K562 (cell line): ENCODE measurements around the gene ALG1L2. TPM values are rescaled to one million over a fixed set of nuclear protein-coding genes. Genes with fewer than 3 reads are reported as not detected.

Experiments
- GATA2 ChIP-seq: sonication (generic); formaldehyde crosslinking; IDR thresholded peaks from 2 replicates; pipeline ENCODE4 v1.4.0; 2020; ENCODE audit warnings: mild to moderate bottlenecking, missing genetic modification reagents
- GATAD2B ChIP-seq: fragments of 450-650 bp; IDR thresholded peaks from 2 replicates; pipeline ENCODE4 v1.6.1; 2017; ENCODE audit warnings: mild to moderate bottlenecking, borderline replicate concordance
- PHTF2 ChIP-seq: fragments of 250-450 bp; sonication (Bioruptor Pico); IDR thresholded peaks from 2 replicates; pipeline ENCODE4 v1.5.0; 2021; ENCODE audit warnings: mild to moderate bottlenecking
- TBL1XR1 ChIP-seq, 2 experiments: IDR thresholded peaks; 2 replicates each; pipeline ENCODE4 v1.6.1; 2012; ENCODE audit warnings: improper control_type of control experiment in 2 of 2, low read length in 2 of 2, mild to moderate bottlenecking in 1 of 2
- ZNF318 ChIP-seq, 2 experiments: fragments of 450-650 bp; IDR thresholded peaks; 2 replicates each; pipeline ENCODE4 v1.6.1; 2016; ENCODE audit warnings: mild to moderate bottlenecking in 2 of 2, borderline replicate concordance in 1 of 2, low read depth in 1 of 2, moderate library complexity in 1 of 2
- polyA plus RNA-seq, 8 experiments: library from polyadenylated mRNA; depleted of rRNA in 4 of 8; stranded (reverse) in 5 of 8; unstranded in 3 of 8; fragments of >200 nt; fragmentation: Nextera tagmentation in 2 of 8; fragmentation: Illumina TruSeq in 1 of 8; extraction: Ambion mirVana in 2 of 8; extraction: Trizol in 1 of 8; gene quantifications; 2 replicates each; pipeline versions ENCODE4 v1.2.1 to v1.2.3, GENCODE V29; 2011 to 2014; ENCODE audit warnings: inconsistent platforms in 1 of 8, missing spikeins in 1 of 8
- total RNA-seq, 7 experiments: library from RNA; depleted of rRNA in 6 of 7; stranded (reverse); fragments of >200 nt in 6 of 7; fragmentation: Illumina TruSeq in 2 of 7; extraction: Trizol in 2 of 7; gene quantifications; 2 replicates each; pipeline versions ENCODE4 v1.2.1 to v1.2.3, GENCODE V29; 2011 to 2021; ENCODE audit warnings: low replicate concordance in 1 of 7
- TF ChIP-seq, protein P1 (sequence below), 2 experiments: fragments of 450-650 bp; conservative IDR thresholded peaks; 2 replicates each; pipeline ENCODE4 v1.6.1; 2017; ENCODE audit warnings: mild to moderate bottlenecking in 2 of 2, moderate library complexity in 2 of 2
- TF ChIP-seq, protein P2 (sequence below), 2 experiments: fragments of 450-650 bp; IDR thresholded peaks; 2 replicates each; pipeline ENCODE4 v1.6.1; 2018; ENCODE audit warnings: mild to moderate bottlenecking in 2 of 2, low read depth in 1 of 2; ENCODE audit not compliant: partially characterized antibody in 2 of 2

The ALG1L2 gene
- total and polyA plus RNA-seq, 9 of the 15 experiments (the other 6 are each of a cell fraction or from before 2014, with no cell fraction given): 0.10 to 1.1 (median 0.33) TPM; not detected in 2

DNA sequence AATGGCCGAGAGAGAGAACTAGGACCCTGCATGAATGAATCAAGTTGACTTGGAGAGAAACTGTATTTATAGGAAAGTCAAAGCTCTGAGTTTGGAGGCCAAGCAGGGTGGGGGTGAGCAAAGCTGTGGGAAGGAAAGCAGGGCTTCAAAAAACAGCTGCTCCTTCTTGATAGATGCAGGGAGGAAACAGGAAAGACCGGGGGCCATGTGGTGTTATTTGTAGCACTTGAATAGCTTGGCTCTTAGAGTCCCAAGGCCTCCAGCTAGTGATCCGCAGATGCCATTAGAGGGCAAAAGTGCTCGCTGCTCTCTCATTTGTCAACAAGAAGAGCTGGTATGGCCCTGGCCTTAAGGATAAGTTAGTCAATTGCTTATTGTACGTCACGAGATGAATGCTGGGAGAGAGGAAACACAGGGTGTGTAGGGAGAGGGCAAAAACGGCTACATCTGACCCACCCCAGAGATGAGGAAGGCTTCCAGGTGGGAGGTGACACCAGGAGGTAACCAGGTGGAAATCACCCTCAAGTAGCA is at the start of gene ALG1L2 (continued):
- no peak for TF ChIP-seq ZNF318 (IDR thresholded peaks at IDR 0.05; ENCODE audit: borderline replicate concordance in 1 of 2, low read depth in 1 of 2)
- no peak for TF ChIP-seq PHTF2 (CRISPR knock-in tag)
- TF ChIP-seq TBL1XR1 (IDR thresholded peaks at IDR 0.05; ENCODE audit: low read length in 2 of 2): no peak
- TF ChIP-seq, protein P1, sequence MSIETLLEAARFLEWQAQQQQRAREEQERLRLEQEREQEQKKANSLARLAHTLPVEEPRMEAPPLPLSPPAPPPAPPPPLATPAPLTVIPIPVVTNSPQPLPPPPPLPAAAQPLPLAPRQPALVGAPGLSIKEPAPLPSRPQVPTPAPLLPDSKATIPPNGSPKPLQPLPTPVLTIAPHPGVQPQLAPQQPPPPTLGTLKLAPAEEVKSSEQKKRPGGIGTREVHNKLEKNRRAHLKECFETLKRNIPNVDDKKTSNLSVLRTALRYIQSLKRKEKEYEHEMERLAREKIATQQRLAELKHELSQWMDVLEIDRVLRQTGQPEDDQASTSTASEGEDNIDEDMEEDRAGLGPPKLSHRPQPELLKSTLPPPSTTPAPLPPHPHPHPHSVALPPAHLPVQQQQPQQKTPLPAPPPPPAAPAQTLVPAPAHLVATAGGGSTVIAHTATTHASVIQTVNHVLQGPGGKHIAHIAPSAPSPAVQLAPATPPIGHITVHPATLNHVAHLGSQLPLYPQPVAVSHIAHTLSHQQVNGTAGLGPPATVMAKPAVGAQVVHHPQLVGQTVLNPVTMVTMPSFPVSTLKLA (conservative IDR thresholded peaks at IDR 0.05): no peak
- TF ChIP-seq, protein P2, sequence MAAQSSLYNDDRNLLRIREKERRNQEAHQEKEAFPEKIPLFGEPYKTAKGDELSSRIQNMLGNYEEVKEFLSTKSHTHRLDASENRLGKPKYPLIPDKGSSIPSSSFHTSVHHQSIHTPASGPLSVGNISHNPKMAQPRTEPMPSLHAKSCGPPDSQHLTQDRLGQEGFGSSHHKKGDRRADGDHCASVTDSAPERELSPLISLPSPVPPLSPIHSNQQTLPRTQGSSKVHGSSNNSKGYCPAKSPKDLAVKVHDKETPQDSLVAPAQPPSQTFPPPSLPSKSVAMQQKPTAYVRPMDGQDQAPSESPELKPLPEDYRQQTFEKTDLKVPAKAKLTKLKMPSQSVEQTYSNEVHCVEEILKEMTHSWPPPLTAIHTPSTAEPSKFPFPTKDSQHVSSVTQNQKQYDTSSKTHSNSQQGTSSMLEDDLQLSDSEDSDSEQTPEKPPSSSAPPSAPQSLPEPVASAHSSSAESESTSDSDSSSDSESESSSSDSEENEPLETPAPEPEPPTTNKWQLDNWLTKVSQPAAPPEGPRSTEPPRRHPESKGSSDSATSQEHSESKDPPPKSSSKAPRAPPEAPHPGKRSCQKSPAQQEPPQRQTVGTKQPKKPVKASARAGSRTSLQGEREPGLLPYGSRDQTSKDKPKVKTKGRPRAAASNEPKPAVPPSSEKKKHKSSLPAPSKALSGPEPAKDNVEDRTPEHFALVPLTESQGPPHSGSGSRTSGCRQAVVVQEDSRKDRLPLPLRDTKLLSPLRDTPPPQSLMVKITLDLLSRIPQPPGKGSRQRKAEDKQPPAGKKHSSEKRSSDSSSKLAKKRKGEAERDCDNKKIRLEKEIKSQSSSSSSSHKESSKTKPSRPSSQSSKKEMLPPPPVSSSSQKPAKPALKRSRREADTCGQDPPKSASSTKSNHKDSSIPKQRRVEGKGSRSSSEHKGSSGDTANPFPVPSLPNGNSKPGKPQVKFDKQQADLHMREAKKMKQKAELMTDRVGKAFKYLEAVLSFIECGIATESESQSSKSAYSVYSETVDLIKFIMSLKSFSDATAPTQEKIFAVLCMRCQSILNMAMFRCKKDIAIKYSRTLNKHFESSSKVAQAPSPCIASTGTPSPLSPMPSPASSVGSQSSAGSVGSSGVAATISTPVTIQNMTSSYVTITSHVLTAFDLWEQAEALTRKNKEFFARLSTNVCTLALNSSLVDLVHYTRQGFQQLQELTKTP (IDR thresholded peaks at IDR 0.05; ENCODE audit: low read depth in 1 of 2, partially characterized antibody in 2 of 2): no peak
- no peak for TF ChIP-seq GATAD2B
- TF ChIP-seq GATA2 (CRISPR knock-in tag): no peak
